ENCODE measurements around the gene GPC5. TPM values are rescaled to one million over a fixed set of nuclear protein-coding genes. Genes with fewer than 3 reads are reported as not detected.

GPC5 gene
- total RNA-seq, 1 donor from 2014 or later, result 0.99 TPM

GRCh38 chr13:92768602-92769001 is 1370.2 kb downstream of the GPC5 start:
- no peak for TF ChIP-seq CTCF (IDR thresholded peaks at IDR 0.05)

DNA sequence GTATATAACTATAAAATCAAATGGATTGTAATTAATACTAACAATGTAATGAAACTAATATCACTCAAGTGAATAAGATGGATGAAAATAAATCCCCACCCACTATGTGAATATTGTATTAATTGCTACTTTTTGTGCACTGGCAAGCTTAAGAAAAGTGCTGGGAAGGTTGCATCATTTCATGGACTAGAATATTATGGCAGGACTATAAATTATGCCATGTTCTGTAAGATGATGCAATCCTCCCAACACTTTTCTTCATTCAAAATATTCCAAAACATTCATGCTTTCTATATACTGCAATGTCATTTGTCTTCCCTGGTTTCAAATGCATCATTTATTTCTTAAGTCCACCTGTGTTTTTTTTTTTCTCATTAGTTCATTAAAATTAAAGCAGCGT is 1370.6 kb downstream of the GPC5 start:
- Mint-ChIP-seq H3K9me3 (ENCODE audit: low read depth) (peaks cover 3% of the 10 kb centered on the region), H3K4me1 (ENCODE audit: low read depth) (no peaks in the 10 kb centered on the region), H3K27me3 (ENCODE audit: low read depth) (peaks cover 1% of the 10 kb centered on the region), H3K4me3 (ENCODE audit: unreplicated experiment) (no peak overlapping the region), H3K36me3 (ENCODE audit: low read depth) (peaks cover 2% of the 10 kb centered on the region), H3K27ac (ENCODE audit: unreplicated experiment) (no peak overlapping the region)
- DNase-seq (ENCODE audit: low spot score), result no peak
- TF ChIP-seq CTCF (IDR thresholded peaks at IDR 0.05), result no peak

More at GRCh38 chr13:92768602-92769001, 1370.2 kb downstream of the GPC5 start:
- no peak overlapping the region for H3K4me3 Mint-ChIP-seq (ENCODE audit: unreplicated experiment)
- no peak for DNase-seq (ENCODE audit: low spot score)
- peaks cover 2% of the 10 kb centered on the region for H3K36me3 Mint-ChIP-seq (ENCODE audit: low read depth)
- H3K27me3 Mint-ChIP-seq (ENCODE audit: low read depth), result peaks cover 1% of the 10 kb centered on the region
- peaks cover 3% of the 10 kb centered on the region for H3K9me3 Mint-ChIP-seq (ENCODE audit: low read depth)
- H3K27ac Mint-ChIP-seq (ENCODE audit: unreplicated experiment), result no peak overlapping the region
- H3K4me1 Mint-ChIP-seq (ENCODE audit: low read depth), result no peaks in the 10 kb centered on the region

DNA sequence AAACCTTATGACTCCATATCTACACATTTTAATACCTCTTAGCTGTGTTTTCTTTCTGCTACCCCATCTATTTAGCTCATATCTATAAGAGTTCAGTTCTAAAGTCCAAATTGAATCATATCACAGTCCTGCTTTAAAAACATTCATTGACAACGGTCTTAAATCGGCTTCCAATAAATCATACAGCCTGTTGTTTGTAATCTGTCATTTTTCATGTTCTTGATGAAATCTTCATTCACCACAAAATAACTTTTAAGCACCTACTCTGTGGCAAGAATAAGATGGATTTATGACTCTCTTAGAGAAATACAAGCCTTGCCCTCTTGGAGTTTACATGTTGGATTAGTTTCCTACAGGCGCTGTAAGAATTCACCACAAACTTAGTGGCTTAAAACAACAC is 1377.2 kb downstream of the GPC5 start:
- no peak overlapping the region for H3K27ac Mint-ChIP-seq (ENCODE audit: unreplicated experiment)
- no peak for TF ChIP-seq CTCF (IDR thresholded peaks at IDR 0.05)
- H3K36me3 Mint-ChIP-seq (ENCODE audit: low read depth), result peaks cover 2% of the 10 kb centered on the region
- no peaks in the 10 kb centered on the region for H3K4me1 Mint-ChIP-seq (ENCODE audit: low read depth)
- no peak overlapping the region for H3K4me3 Mint-ChIP-seq (ENCODE audit: unreplicated experiment)
- no peak for DNase-seq (ENCODE audit: low spot score)
- no peaks in the 10 kb centered on the region for H3K9me3 Mint-ChIP-seq (ENCODE audit: low read depth)
- peaks cover 9% of the 10 kb centered on the region for H3K27me3 Mint-ChIP-seq (ENCODE audit: low read depth)

GRCh38 chr13:92781965-92782690 is 1383.7 kb downstream of the GPC5 start:
- Mint-ChIP-seq H3K4me1 (ENCODE audit: low read depth) (no peaks in the 10 kb centered on the region), H3K36me3 (ENCODE audit: low read depth) (no peaks in the 10 kb centered on the region), H3K27ac (ENCODE audit: unreplicated experiment) (no peak overlapping the region), H3K9me3 (ENCODE audit: low read depth) (no peaks in the 10 kb centered on the region), H3K4me3 (ENCODE audit: unreplicated experiment) (no peak overlapping the region), H3K27me3 (ENCODE audit: low read depth) (no peaks in the 10 kb centered on the region)
- DNase-seq (ENCODE audit: low spot score), result no peak
- TF ChIP-seq CTCF (IDR thresholded peaks at IDR 0.05), result no peak

- TF ChIP-seq CTCF (IDR thresholded peaks at IDR 0.05), result no peak
- peaks cover 36% of the 10 kb centered on the region for H3K4me1 Mint-ChIP-seq (ENCODE audit: low read depth)
- H3K27ac Mint-ChIP-seq (ENCODE audit: unreplicated experiment), result no peak overlapping the region
- peaks cover 5% of the 10 kb centered on the region for H3K27me3 Mint-ChIP-seq (ENCODE audit: low read depth)
- no peak for DNase-seq (ENCODE audit: low spot score)
- no peak overlapping the region for H3K4me3 Mint-ChIP-seq (ENCODE audit: unreplicated experiment)
- no peaks in the 10 kb centered on the region for H3K9me3 Mint-ChIP-seq (ENCODE audit: low read depth)
- no peaks in the 10 kb centered on the region for H3K36me3 Mint-ChIP-seq (ENCODE audit: low read depth)
Observed at GRCh38 chr13:92802776-92803175, 1404.4 kb downstream of the GPC5 start.

Data from chondrocyte (in vitro differentiated cells).